NCI-H2029 treated with DMSO at 0.1 percent for 48 hours (cell line): ENCODE measurements around the gene TARS2.

Experiments used
- DNase-seq: peaks from one replicate; lab custom pipeline; 2025; lab: John Stamatoyannopoulos, UW

TARS2 gene

GRCh38 chr1:150555198-150555970 is 68.2 kb downstream of the TARS2 start:
- DNase-seq, result no peak

GRCh38 chr1:150555971-150556865 is 69.0 kb downstream of the TARS2 start:
- no peak for DNase-seq

- no peak for DNase-seq
Measured at GRCh38 chr1:150557065-150557600, 69.9 kb downstream of the TARS2 start.
